Measurements from ENCODE around the gene PLA2G2F. TPM values are rescaled to one million over a fixed set of nuclear protein-coding genes. Genes with fewer than 3 reads are reported as not detected.

The PLA2G2F gene
- total and polyA plus RNA-seq, 2 of the 8 experiments (the other 6 are each of a cell fraction or from before 2014, with no cell fraction given): not detected

GRCh38 chr1:20117236-20117635, 21.9 kb upstream of the PLA2G2F start:
- Histone ChIP-seq H3K79me2 (ENCODE audit: control insufficient read depth in 1 of 2, insufficient read depth in 2 of 2, low read length in 2 of 2) (no peaks in the 10 kb centered on the region), H3K14ac (ENCODE audit: insufficient read length) (no peak overlapping the region), H3K23ac (ENCODE audit: insufficient read length) (no peak overlapping the region), H3K4me1 (replicated peaks in 1 of 4; ENCODE audit: control insufficient read depth in 3 of 4, insufficient read depth in 4 of 4, low read length in 3 of 4) (peaks cover 2 to 5% (median 3%) of the 10 kb centered on the region in 4 experiments; a peak in 4 of 7 replicates), H3K4me3 (ENCODE audit: extremely low read depth in 1 of 4, insufficient read depth in 2 of 4, low read depth in 3 of 4, low read length in 4 of 4) (no peak overlapping the region), H3K56ac (replicated peaks; ENCODE audit: insufficient read length, low read depth, low read length) (no peak overlapping the region), H2AFZ (ENCODE audit: low read length) (no peak overlapping the region), H4K91ac (replicated peaks; ENCODE audit: insufficient read length, low read length) (no peak overlapping the region), H2BK20ac (ENCODE audit: low read length) (no peak overlapping the region), H2BK120ac (replicated peaks; ENCODE audit: low read depth, low read length) (no peak overlapping the region), H3K23me2 (ENCODE audit: low read depth, low read length) (no peaks in the 10 kb centered on the region), H3K79me1 (ENCODE audit: low read depth, low read length) (no peaks in the 10 kb centered on the region), H3K18ac (ENCODE audit: extremely low read depth, low read length) (no peak overlapping the region), H3K27ac (ENCODE audit: low read depth, low read length) (no peak overlapping the region), H3K27me3 (replicated peaks in 1 of 4; ENCODE audit: control insufficient read depth in 3 of 4, extremely low read depth in 1 of 4, insufficient read depth in 3 of 4, low read length in 3 of 4) (no peaks in the 10 kb centered on the region), H2BK15ac (ENCODE audit: low read length) (no peak overlapping the region), H3K4ac (replicated peaks; ENCODE audit: insufficient read length, low read depth, low read length) (no peak overlapping the region), H3K9me3 (ENCODE audit: insufficient read depth in 2 of 2, low read depth in 1 of 2, low read length in 1 of 2) (no peaks in the 10 kb centered on the region), H2BK12ac (ENCODE audit: low read depth, low read length) (no peak overlapping the region), H2AK5ac (ENCODE audit: low read depth, low read length) (no peak overlapping the region), H4K8ac (ENCODE audit: extremely low read depth, insufficient read depth, low read length) (no peak overlapping the region), H3K36me3 (ENCODE audit: control insufficient read depth in 2 of 4, insufficient read depth in 4 of 4, low read length in 3 of 4) (no peaks in the 10 kb centered on the region), H3K4me2 (ENCODE audit: insufficient read depth in 1 of 2, low read depth in 2 of 2, low read length in 2 of 2) (no peak overlapping the region), H3K9ac (replicated peaks in 1 of 4; ENCODE audit: extremely low read depth in 1 of 4, low read depth in 3 of 4, low read length in 3 of 4) (no peak overlapping the region), H2BK5ac (ENCODE audit: low read depth, low read length) (no peak overlapping the region), H4K5ac (ENCODE audit: insufficient read length, low read depth, low read length) (no peak overlapping the region), H4K20me1 (replicated peaks in 1 of 2; ENCODE audit: control insufficient read depth in 1 of 2, insufficient read depth in 2 of 2, low read length in 2 of 2) (no peaks in the 10 kb centered on the region)
- DNase-seq (ENCODE audit: low read depth in 1 of 2, low spot score in 2 of 2) (no peak), FAIRE-seq (no peak)
- POLR2A ChIA-PET (ENCODE audit: partially characterized antibody): no interaction called here
- CTCF ChIA-PET (ENCODE audit: partially characterized antibody): interaction anchor here (1.0 to 1.3 kb wide), 2 partner anchors 15 to 116 kb away, joined by 3 to 4 read pairs; no protein-coding TSS in a partner anchor
- TF ChIP-seq TCF12 (IDR thresholded peaks at IDR 0.05; ENCODE audit: low read depth, low read length) (no peak), TBP (IDR thresholded peaks at IDR 0.05; ENCODE audit: low read depth, low read length) (no peak), JUND (IDR thresholded peaks at IDR 0.05; ENCODE audit: low read length) (no peak), TAF1 (IDR thresholded peaks at IDR 0.05; ENCODE audit: low read depth, low read length) (no peak), CTCF (IDR thresholded peaks at IDR 0.05; ENCODE audit: control extremely low read depth in 1 of 3, insufficient read depth in 1 of 3, low read depth in 1 of 3, low read length in 3 of 3) (no peak), RBBP5 (IDR thresholded peaks at IDR 0.05; ENCODE audit: borderline replicate concordance, low read depth, low read length) (no peak), SRF (IDR thresholded peaks at IDR 0.05; ENCODE audit: low read depth, low read length) (no peak), BRCA1 (IDR thresholded peaks at IDR 0.05; ENCODE audit: low read depth, low read length) (no peak), KDM4A (IDR thresholded peaks at IDR 0.05; ENCODE audit: low read depth, low read length, severe bottlenecking) (no peak), ATF2 (IDR thresholded peaks at IDR 0.05; ENCODE audit: low read length) (no peak)
- TF ChIP-seq, protein P1, sequence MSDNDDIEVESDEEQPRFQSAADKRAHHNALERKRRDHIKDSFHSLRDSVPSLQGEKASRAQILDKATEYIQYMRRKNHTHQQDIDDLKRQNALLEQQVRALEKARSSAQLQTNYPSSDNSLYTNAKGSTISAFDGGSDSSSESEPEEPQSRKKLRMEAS (IDR thresholded peaks at IDR 0.05): no peak
